GM21381 (cell line): ENCODE measurements around the gene MTHFD1L.
"Not testable (repeated sequence)": the region's sequence is repeated elsewhere in the genome, so short reads cannot be mapped to it uniquely, and the experiment has no call there.

Experiments used
- ATAC-seq: cut with Tn5 transposase; IDR thresholded peaks from one replicate; pipeline ENCODE4 v1.9.1; 2021; ENCODE audit warnings: mild to moderate bottlenecking, moderate library complexity; ENCODE audit not compliant: unreplicated experiment

MTHFD1L gene

DNA sequence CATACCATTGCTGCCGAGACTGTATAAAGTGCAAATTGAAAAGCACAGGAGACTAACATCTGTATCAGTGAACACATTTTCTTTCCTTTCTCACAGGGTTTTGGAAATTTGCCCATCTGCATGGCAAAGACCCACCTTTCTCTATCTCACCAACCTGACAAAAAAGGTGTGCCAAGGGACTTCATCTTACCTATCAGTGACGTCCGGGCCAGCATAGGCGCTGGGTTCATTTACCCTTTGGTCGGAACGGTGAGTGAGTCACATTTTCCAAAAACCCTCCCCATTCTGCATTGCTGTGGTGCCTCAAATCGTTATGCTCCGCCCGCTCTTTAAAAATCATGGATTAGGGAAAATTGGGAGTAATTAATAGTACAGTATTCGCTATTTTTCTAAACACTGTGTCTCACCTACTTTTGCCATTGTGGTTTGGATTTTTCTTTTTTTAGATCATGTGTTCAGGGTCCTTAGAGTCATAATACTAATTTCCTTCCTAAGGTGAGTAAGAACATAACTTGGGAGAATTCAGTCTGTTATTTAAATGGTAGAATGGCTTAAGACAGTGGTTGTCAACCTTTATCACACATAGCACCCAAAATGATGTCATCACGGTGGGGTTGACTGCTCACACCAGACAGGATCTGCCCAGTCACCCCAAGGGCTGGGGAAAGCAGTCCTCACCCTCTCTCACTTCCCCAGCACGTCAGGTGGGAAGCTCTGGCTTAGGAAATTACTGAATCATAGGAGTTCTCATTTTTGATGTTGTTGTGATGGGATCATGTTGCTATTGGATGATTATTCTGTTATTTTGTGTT is 171.6 kb downstream of the MTHFD1L start:
- ATAC-seq, result no peak

DNA sequence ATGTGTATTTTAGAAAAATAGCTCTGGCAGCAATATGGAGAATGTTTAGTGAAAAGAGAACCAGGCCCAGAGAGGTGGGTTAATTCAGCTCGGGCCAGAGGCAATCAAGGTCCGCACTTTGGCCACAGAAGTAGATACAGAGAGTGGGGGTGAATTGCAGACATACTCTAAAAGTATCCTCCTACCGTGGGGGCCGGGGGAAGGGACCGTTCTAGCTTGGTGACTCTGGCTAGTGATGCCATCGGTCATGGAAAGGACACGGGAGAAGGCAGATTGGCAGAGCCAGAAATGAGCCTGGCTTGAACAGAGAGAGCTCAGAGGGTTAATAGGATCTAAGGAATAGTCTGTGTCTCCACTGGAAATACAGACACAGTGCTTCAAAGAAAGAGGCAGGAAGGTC is 173.1 kb downstream of the MTHFD1L start:
- ATAC-seq, result no peak

DNA sequence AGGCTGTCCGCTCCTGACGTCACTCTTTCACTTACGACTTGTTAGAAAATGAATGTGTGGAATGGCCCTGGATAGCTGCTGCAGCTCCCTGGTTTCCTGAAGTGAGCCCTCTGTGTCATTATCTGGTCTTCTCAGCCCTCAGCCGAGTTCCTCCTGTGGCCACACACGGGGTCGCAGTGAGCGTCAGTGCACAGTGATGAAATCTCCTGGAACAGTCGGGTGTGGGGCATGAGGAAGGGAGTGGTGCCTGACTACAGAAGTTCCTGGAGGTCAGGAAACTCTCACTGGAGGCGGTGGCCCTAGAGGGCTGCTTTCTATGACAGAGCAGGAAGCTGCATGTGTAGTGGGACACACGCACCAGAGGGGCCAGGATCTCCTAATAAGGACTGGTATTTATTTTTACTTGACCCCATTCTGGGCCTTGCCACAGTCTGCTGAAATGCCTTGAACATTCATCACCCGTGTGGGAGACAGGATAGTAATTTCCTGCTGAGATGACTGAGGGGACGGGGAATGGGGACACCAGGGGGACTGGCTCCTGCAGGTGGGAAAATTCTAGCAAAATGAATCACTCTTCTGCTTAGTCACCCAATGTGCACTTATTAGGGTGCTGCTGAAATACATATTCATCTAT is 175.5 kb downstream of the MTHFD1L start:
- not testable (repeated sequence) for ATAC-seq

DNA sequence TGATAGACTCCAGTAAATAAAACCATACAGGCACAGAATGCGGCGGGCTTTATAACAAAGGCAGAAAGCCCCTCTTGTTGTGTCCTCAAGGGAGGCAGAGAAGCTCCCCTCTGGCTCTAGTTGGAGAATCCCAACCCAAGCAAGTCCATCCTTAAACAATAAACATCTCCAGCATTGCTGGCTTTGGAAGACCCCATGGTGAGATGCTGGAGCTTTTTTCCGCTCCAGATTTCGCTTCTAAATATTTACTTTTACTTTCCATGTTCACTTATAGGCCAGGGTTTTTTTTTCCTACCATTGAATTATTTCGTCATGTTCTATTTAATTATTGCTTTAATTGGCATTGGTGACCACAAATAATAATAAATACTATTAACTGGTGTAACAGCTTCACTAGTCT is 176.2 kb downstream of the MTHFD1L start:
- ATAC-seq, result no peak

DNA sequence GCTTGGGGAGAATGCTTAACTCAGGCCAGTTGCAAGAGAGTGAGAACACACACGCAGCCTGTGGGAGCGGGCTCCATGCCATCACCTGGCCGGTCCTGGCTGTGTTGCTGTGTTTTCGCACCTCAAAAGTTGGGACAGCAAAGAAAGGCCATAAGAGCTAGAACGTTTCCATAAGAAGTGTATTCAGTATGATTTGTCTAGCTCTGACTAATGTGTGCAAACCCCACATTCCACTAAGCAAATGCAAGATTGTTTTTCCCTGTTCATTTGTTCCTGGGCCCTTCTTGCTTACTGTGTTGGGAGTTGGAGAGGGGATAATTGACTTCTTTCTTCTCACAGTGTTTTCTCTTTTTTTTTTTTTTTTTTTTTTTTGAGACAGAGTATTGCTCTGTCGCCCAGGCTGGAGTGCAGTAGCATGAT is 177.4 kb downstream of the MTHFD1L start:
- ATAC-seq, result not testable (repeated sequence)

DNA sequence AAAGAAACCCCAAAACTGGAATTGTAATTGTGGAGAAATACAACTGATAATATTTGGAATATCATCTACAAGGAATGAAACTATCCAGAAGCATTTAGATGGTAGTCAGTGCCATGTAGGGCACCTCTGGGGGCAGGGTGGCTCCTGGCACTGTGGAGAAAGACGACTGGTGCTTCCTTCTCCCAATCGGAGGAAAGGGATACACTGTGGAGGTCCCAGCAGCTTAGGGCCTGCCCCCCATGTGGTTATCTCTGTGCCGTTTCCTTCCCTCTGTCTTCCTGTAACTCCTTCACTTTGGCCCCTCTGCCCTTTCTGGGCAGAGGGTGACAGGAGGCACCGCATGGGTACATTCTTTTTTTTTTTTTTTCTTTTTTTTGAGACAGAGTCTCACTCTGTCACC is 178.4 kb downstream of the MTHFD1L start:
- no peak for ATAC-seq

DNA sequence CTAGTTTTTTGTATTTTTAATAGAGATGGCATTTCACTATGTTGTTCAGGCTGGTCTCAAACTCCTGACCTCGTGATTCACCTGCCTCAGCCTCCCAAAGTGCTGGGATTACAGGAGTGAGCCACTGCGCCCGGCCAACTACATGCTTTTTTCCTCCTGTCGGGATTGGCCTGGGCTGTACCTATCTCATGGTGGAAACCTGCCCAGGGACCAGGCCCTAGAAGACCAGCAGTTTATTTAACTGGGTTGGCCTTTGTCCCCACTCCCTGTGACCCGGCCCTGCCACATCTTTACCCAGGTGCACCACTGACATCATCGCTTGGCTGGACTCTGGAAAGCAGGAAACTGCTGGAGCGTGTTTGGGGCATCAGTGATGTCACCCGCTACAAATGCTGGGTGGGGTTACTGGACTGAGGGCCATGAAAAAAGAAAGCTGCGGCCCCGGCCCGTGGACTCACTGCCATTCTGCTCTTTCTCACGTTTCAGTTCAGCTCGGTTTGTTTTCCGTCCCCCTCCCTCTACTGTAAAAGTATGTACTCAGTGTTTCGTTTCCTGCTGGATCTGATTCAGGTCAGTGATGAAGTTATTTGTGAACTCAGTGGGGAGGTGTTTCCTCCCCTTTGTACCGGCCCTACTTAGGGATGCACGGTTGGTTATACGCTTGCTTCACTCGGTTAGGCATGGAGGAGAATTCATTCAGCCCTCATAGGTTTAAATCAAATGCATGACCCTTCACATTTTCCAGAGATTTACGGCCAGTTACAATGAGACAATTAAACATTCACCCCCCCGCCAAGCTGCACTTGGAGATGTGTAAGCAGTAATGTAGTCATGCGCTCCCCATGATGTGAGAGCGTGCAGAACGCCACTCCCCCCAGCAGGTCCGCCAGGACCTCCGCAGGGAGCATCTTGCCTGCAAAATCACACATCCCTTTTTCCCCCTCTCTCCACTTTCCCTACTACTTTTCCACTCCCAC is 179.3 kb downstream of the MTHFD1L start:
- no peak for ATAC-seq

DNA sequence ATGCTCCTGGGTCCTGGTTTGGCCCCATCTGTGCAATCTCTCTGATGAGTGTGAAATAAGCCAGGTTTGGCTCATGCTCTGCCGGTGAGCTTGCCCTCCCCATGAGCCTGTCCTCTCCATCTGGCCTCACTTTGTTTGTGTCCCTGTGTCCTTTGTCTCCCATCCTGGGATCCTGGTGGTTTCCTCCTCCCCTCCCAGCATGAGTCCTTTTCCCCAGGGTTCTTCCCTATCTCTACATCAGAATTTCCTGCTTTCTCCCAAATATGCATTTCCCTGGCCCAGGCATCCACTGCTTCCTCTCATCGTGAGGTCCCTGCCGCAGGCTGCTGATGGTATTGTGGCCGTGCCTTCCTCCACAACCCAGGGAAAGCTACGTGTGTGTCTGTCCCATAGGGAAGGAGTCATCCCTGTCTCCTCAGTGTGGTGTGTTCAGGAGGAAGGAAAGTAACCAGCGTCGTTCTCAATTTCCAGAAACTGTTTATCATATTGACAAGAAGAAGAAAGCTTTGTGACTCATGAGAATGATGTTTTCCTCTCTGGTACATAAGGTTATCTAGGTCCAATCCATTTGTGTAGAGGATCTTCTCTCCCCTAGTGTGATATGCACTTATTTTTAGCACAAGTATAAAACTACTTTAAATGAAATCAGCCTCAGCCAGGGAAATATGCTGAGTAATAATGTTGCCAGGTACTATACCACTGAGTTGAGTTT is 180.2 kb downstream of the MTHFD1L start:
- not testable (repeated sequence) for ATAC-seq

DNA sequence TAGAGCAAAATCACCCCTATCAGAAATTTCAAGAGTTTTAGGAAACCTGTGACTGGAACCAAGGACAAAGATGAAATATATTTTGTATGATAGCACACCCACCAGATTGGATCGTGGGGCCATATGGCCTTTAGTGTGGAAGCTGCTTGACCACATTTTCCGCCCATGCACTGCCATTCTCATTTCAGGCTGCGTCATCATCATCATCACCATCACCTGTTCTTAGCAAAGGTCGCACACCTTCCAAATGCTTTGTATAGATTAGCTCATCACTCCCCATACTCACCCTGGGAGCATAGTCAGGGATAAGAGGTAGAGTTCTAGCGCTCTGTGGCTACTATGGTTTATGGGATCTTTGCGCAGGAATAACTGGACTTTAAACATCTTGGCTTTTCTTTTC is 185.7 kb downstream of the MTHFD1L start:
- no peak for ATAC-seq

DNA sequence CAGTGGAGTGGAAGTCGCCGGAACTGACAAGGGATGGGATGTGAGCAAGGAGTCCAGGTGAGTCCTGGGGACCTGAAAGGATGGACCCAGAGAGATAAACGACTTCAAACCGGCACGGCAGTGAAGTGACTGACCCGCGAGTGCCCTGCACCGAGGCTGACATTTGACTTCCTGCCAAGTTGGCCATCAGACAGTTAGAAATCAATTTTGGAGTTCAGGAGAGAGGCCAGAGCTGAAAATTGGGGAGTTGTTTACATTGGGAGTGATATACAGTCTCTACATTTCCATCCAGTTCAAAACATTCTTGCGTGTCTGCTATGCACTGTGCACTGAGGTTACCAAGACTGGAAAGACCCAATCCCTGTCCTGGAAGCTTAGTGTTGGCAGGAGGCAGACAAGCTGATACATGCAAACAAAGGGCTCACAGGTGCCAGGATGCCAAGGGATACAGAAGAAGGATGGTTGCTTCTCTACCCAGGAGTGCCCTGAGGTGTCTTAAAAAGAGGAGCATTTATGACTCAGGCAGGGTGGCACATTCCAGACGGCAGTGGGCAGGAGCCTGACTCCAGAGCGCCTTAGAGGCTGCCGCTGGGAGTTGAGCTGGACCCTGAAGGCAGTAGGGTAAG is 186.6 kb downstream of the MTHFD1L start:
- ATAC-seq, result no peak

DNA sequence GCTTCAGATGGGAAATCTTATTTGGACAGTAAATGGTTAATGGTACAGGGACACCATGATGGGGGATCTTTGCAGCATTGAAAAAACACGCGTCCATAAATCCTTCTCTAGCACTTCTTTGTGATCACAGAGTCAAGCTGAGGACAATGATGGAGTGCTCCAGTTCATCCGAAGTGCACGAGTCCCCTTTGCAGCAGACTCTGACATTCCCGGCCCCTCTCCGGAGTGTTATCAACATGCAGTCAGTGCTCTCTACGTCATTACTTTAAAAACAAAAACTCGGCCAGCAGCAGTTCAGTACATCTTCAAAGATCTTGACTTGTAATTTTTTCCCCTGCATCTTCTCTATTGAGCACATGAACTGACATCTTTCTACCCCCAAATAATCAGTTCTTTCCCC is 188.8 kb downstream of the MTHFD1L start:
- no peak for ATAC-seq

DNA sequence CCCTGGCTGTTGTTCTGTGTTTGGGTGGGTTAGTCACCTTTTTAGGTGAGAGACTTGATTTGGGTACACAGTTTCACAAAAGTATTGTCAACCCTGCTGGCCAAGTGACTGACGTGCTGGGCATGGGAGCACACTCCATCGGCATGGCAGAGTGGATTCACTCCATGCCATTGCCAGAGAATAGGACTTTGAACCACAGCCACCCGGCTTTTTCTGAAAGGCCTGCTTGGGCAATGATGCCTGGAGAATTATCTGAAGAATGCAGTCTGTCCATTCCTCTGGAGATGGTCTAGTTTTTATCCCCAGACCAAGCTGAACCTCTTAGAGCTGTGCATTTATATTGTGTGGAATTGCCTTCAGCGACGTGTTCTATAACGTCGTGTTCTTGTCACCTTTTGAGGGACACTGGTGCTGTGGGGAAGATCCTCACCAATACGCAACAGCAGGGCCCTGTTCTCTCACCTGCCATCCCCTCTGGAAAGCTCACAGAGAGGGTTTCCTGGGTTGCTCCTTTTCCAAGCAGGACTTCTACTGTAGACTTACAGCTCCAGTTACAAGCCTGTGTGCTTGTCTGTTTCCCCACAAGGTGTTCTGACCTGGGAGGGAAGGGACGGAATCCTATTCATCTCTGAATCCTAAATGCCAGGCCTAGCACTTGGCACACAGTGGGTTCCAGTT is 190.9 kb downstream of the MTHFD1L start:
- ATAC-seq, result no peak

DNA sequence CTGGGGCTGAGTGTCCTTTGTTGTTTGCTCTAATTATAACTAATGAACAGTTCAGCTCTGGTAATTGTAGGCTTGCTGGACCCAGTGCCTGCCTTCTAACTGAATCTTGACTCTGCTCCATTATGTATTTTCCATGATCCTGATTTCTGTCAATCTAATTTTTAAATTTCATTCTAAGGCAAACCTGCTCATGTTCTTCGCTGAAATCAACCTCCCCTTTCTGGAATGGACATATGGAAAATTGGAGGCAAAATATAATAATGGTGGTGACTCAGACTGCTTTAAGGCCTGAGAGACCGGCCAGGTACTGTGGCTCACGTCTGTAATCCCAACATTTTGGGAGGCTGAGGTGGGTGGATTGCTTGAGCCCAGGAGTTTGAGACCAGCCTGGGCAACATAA is 191.6 kb downstream of the MTHFD1L start:
- no peak for ATAC-seq

DNA sequence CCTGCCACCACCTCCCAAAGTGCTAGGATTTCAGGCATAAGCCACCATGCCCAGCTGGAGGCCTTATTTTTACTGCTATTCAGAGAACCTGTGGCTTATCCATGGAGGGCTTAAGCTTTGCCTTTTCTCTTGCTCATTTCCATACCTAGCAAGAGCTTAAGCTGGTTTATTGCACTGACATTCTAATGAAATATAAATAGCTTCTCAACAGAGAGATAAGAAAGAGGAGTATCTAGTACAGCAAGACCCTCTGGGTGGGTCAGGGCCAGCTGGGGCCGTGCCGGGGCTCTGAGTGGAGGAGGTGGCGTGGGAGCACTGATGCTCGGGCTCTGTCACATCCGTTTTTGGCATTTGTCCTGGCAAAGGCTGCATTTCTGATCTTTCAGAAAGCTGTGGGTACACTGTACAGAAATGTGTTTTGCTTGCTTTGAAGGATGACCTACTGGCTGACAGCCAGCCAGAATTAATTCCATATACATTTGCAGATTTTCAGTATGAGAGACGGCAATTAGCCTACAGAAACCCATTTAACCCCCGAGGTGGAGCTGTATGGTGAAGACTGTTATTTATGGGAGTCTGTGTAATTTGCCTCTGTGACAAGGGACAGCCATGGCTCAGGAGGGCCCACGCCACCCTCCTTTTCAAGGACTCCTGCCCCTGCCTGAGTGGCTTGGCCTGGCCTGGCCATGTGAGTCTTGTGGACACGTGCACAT is 192.7 kb downstream of the MTHFD1L start:
- no peak for ATAC-seq

DNA sequence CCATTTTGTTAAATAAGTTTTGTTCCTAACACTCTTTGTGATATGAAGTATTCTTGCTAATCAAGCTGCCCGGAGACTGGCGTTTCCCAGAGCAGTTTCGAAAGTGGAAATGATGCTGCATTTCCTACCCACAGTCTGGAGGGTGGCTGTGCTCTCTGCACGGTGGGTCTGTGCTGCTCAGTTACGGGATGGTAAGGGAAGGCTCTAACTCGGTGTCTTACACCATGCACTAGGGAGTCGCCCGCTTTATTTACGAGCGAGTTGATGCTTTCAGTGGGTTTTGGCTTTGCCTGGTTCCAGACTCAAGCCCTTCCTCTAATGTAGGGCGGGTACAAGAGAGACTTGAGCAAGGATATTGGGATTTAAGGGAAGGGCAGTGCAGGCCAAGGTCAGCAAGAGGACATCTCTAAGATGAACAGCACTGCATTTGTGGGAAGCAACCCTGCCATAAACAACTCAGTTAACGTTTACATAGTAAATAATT is 194.2 kb downstream of the MTHFD1L start:
- no peak for ATAC-seq

DNA sequence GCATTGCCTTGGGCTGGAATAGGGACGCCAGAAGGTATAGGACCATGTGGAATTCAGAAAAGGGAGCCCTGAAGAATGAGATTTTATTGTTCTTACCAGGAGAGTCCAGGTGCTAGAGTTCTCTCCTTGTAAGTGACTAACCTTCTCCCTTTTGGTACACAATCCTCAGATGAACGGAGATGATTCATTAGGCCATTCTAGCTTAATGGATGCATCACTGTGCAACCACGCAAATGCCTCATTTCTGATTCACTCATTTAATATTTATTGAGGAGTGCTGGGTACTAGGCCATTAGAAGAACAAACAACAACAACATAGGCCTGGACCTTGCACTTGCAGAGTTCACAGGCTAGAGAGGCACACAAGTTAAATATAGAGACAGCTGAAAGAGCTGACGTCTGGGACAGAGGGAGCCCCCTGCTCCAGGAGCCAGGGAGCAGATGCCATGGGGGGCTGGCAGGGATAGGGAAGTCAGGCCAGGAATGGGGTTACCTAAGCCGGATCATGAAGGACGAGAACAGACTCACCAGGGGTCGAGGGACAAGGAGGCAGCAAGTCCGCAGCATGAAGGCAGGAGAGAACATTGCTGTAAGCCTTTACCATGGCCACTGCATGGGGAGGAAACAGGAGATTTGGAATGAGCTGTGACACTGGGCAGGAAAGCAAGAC is 194.7 kb downstream of the MTHFD1L start:
- ATAC-seq, result no peak

DNA sequence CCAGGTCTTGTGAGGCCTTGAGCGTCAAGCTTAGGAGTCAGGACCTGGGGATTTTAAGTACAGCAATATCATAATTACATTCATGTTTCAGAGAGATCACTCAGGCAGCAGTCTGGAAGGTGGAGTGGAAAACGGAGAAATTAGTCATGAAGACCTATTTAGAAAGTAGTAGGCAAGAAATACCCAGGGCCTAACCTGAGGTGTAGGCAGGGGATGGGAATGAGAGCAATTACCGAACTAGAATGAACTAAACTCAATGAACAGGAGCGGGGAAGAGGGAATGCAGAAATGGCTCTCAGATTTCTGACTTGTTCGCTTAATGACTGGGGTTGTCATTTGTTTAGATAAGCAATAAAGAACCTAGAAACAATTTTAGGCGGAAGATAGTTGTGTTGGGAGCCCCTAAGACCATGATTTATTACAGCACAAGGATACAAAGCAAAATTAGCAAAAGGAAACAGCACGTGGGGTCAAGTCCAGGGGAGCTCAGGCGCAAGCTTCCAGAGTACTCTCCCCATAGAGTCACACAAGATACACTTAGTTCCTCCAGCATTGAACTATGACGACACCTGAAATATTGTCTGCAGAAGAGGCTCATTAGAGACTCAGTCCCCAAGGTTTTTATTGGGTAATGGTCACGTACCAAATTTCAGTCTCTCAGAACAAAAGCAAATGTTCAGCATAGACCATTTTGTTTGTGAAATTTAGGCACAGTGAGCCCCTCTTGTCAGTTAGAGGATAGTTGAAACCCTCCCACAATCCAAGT is 195.4 kb downstream of the MTHFD1L start:
- ATAC-seq, result no peak

DNA sequence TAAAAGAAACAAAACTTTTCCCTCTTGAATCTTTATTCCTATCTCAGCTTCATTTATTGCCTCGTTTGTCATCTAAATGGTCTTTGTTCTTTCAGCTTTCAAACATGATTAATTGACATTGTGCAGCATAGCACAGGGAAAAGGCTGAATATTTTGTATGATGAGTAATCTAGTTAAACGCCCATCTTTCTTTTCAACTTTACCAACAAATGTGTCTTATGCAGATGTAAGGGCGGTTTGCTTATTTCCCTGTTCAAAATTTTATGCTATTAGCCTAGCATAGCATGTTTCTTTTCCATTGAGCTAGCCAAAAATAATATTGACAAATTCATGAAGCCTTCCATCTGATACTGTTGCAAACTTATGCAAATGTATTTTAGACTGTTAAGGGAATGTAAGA is 197.8 kb downstream of the MTHFD1L start:
- ATAC-seq, result no peak
